IPS DF 6.9 (cell line): ENCODE measurements around the gene TMEM44.

Experiments used
- DNase-seq: peaks from one replicate; pipeline ENCODE4 v3.0.0-alpha.2; 2013; ENCODE audit warnings: low read depth, low spot score
- H3K27ac ChIP-seq: one replicate; pipeline ENCODE4 v1.5.1; 2013; ENCODE audit warnings: low read length, control low read depth
- H3K27me3 ChIP-seq: 2 replicates; pipeline ENCODE4 v1.6.1; 2013; ENCODE audit warnings: mild to moderate bottlenecking, low read length; ENCODE audit not compliant: control insufficient read depth, insufficient read depth
- H3K36me3 ChIP-seq: 2 replicates; pipeline ENCODE4 v1.6.1; 2013; ENCODE audit warnings: low read length; ENCODE audit not compliant: control insufficient read depth, insufficient read depth
- H3K4me1 ChIP-seq: 2 replicates; pipeline ENCODE4 v1.6.1; 2013; ENCODE audit warnings: low read length; ENCODE audit not compliant: control insufficient read depth, insufficient read depth
- H3K4me3 ChIP-seq: 2 replicates; pipeline ENCODE4 v1.5.1; 2013; ENCODE audit warnings: mild to moderate bottlenecking, low read length
- H3K9me3 ChIP-seq: 2 replicates; pipeline ENCODE4 v1.6.1; 2013; ENCODE audit warnings: low read length, inconsistent platforms; ENCODE audit not compliant: control insufficient read depth, insufficient read depth
- WGBS: extraction: QIAGEN DNeasy Blood & Tissue Kit; methylation state at CpG from one replicate; pipeline ENCODE4 v1.1.7; 2013; ENCODE audit warnings: mixed read lengths, missing lambda C conversion rate; ENCODE audit not compliant: insufficient read length, insufficient coverage; 5-methylcytosine and 5-hydroxymethylcytosine counted together

The TMEM44 gene

GRCh38 chr3:194624956-194625355 is 8.3 kb downstream of the TMEM44 start:
- no CpG with 5 or more reads among the region's 6 CpGs for WGBS
- Histone ChIP-seq H3K9me3 (no peaks in the 10 kb centered on the region; the same call in 1 of the 2 replicates), H3K27me3 (no peaks in the 10 kb centered on the region), H3K27ac (no peak overlapping the region), H3K4me3 (no peak overlapping the region), H3K36me3 (peaks cover 11% of the 10 kb centered on the region; the same call in 1 of the 2 replicates), H3K4me1 (no peaks in the 10 kb centered on the region)
- no peak for DNase-seq

- DNase-seq, result no peak
- H3K4me1 ChIP-seq, result no peaks in the 10 kb centered on the region
- H3K4me3 ChIP-seq, result no peak overlapping the region
- no CpG with 5 or more reads among the region's 25 CpGs for WGBS
- H3K27ac ChIP-seq, result no peak overlapping the region
- H3K27me3 ChIP-seq, result no peaks in the 10 kb centered on the region
- no peaks in the 10 kb centered on the region for H3K9me3 ChIP-seq
- H3K36me3 ChIP-seq, result peaks cover 8% of the 10 kb centered on the region; the same call in 1 of the 2 replicates
These were observed 9.5 kb downstream of the TMEM44 start for GRCh38 chr3:194623449-194624290.

GRCh38 chr3:194622621-194623340 is 10.4 kb downstream of the TMEM44 start:
- Histone ChIP-seq H3K9me3 (no peaks in the 10 kb centered on the region), H3K36me3 (0 out of 2 replicates have a peak, but pooled peaks cover 5% of the 10 kb centered on the region), H3K27ac (no peak overlapping the region), H3K27me3 (no peaks in the 10 kb centered on the region), H3K4me3 (no peak overlapping the region), H3K4me1 (no peaks in the 10 kb centered on the region)
- WGBS, result no CpG with 5 or more reads among the region's 26 CpGs
- DNase-seq, result no peak

GRCh38 chr3:194621947-194622346 is 11.3 kb downstream of the TMEM44 start:
- WGBS, result no CpG with 5 or more reads among the region's 14 CpGs
- H3K9me3 ChIP-seq, result no peaks in the 10 kb centered on the region

GRCh38 chr3:194620196-194620595 is 13.0 kb downstream of the TMEM44 start:
- no peaks in the 10 kb centered on the region for H3K9me3 ChIP-seq
- no peak overlapping the region for H3K4me3 ChIP-seq
- WGBS, result no CpG with 5 or more reads among the region's 7 CpGs
- DNase-seq, result no peak
- H3K4me1 ChIP-seq, result no peaks in the 10 kb centered on the region
- H3K27ac ChIP-seq, result no peak overlapping the region
- no peaks in the 10 kb centered on the region for H3K36me3 ChIP-seq
- H3K27me3 ChIP-seq, result no peaks in the 10 kb centered on the region

More at GRCh38 chr3:194621947-194622346, 11.3 kb downstream of the TMEM44 start:
- Histone ChIP-seq H3K4me1 (no peaks in the 10 kb centered on the region), H3K27me3 (no peaks in the 10 kb centered on the region), H3K36me3 (0 out of 2 replicates have a peak, but pooled peaks cover 5% of the 10 kb centered on the region), H3K27ac (no peak overlapping the region), H3K4me3 (no peak overlapping the region)
- DNase-seq, result no peak

GRCh38 chr3:194619741-194620140 is 13.5 kb downstream of the TMEM44 start:
- Histone ChIP-seq H3K27ac (no peak overlapping the region), H3K4me3 (no peak overlapping the region), H3K9me3 (no peaks in the 10 kb centered on the region), H3K36me3 (no peaks in the 10 kb centered on the region), H3K27me3 (no peaks in the 10 kb centered on the region), H3K4me1 (no peaks in the 10 kb centered on the region)
- WGBS, result no CpG with 5 or more reads among the region's 9 CpGs
- DNase-seq, result no peak

- WGBS, result no CpG with 5 or more reads among the region's 23 CpGs
These were observed 14.2 kb downstream of the TMEM44 start for GRCh38 chr3:194618858-194619608.

GRCh38 chr3:194617827-194618226 is 15.4 kb downstream of the TMEM44 start:
- WGBS, result no CpG with 5 or more reads among the region's 9 CpGs
- DNase-seq, result no peak

More at GRCh38 chr3:194618858-194619608, 14.2 kb downstream of the TMEM44 start:
- Histone ChIP-seq H3K27ac (no peak overlapping the region), H3K36me3 (no peaks in the 10 kb centered on the region), H3K4me1 (no peaks in the 10 kb centered on the region), H3K9me3 (no peaks in the 10 kb centered on the region), H3K27me3 (no peaks in the 10 kb centered on the region), H3K4me3 (no peak overlapping the region)
- DNase-seq, result no peak

GRCh38 chr3:194617143-194617671 is 16.0 kb downstream of the TMEM44 start:
- WGBS, result no CpG with 5 or more reads among the region's 14 CpGs
- H3K9me3 ChIP-seq, result no peaks in the 10 kb centered on the region
- H3K4me1 ChIP-seq, result no peaks in the 10 kb centered on the region
- no peak overlapping the region for H3K4me3 ChIP-seq
- no peaks in the 10 kb centered on the region for H3K36me3 ChIP-seq
- DNase-seq, result no peak
- no peaks in the 10 kb centered on the region for H3K27me3 ChIP-seq
- H3K27ac ChIP-seq, result no peak overlapping the region

More at GRCh38 chr3:194617827-194618226, 15.4 kb downstream of the TMEM44 start:
- H3K4me3 ChIP-seq, result no peak overlapping the region
- H3K9me3 ChIP-seq, result no peaks in the 10 kb centered on the region
- H3K27me3 ChIP-seq, result no peaks in the 10 kb centered on the region
- H3K4me1 ChIP-seq, result no peaks in the 10 kb centered on the region
- no peak overlapping the region for H3K27ac ChIP-seq
- no peaks in the 10 kb centered on the region for H3K36me3 ChIP-seq

- no CpG with 5 or more reads among the region's 11 CpGs for WGBS
- Histone ChIP-seq H3K27ac (no peak overlapping the region), H3K36me3 (no peaks in the 10 kb centered on the region), H3K4me3 (no peak overlapping the region), H3K27me3 (no peaks in the 10 kb centered on the region), H3K4me1 (no peaks in the 10 kb centered on the region), H3K9me3 (no peaks in the 10 kb centered on the region)
- DNase-seq, result no peak
These were observed 18.0 kb downstream of the TMEM44 start for GRCh38 chr3:194615226-194615625.
